SK-N-MC (cell line): ENCODE measurements around the gene KCNQ1.

Experiments used
- EZH2 ChIP-seq: fragments of 200-600 bp; sonication (generic); IDR thresholded peaks from one replicate; pipeline ENCODE4 v1.6.1; 2017; ENCODE audit warnings: antibody characterized with exemption
- FOXP2 ChIP-seq: optimal IDR thresholded peaks from 2 replicates; pipeline ENCODE3; 2011; ENCODE audit warnings: mild to moderate bottlenecking, moderate library complexity; ENCODE audit not compliant: insufficient read depth; ENCODE audit errors: extremely low read length, control extremely low read depth
- POLR2AphosphoS5 ChIP-seq: IDR thresholded peaks from 2 replicates; pipeline ENCODE4 v1.6.1; 2012; ENCODE audit warnings: mild to moderate bottlenecking, low read depth, low read length, borderline replicate concordance

DNA sequence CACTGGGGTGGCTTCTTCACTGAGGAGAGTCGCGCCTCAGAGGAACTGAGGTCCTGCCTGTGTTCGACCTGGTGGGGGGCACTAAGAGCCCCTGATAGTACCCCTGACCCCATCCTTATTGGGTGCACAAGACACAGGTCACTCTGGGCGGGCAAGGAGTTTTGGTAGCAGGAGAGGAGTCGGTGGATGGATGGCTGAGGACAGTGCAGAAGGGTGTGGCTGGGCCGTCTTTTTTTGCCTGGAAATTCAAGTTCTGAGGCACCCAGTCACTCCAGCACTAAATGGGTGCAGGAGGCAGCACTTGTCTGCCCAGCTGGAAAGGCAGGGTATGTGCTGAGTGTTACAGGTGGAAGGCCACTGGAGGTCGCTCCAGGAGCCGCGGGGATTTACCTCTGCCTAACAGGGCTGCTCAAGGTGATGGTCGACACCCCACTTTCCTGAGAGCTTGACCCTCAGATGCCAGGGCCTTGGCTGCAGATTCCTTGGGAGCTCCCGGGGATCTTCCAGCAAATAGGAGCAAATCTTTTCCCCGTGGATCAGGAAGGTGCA, 43.3 kb upstream of the KCNQ1 start:
- TF ChIP-seq EZH2 (no peak), POLR2AphosphoS5 (no peak), FOXP2 (no peak)
